HG03280 (cell line): ENCODE results near the gene TCERG1L.
"Not testable (repeated sequence)": the region's sequence is repeated elsewhere in the genome, so short reads cannot be mapped to it uniquely, and the experiment has no call there.

Experiments
- ATAC-seq: cut with Tn5 transposase; IDR thresholded peaks from one replicate; pipeline ENCODE4 v1.9.1; 2021; ENCODE audit warnings: mild to moderate bottlenecking, moderate library complexity; ENCODE audit not compliant: unreplicated experiment

TCERG1L gene

DNA sequence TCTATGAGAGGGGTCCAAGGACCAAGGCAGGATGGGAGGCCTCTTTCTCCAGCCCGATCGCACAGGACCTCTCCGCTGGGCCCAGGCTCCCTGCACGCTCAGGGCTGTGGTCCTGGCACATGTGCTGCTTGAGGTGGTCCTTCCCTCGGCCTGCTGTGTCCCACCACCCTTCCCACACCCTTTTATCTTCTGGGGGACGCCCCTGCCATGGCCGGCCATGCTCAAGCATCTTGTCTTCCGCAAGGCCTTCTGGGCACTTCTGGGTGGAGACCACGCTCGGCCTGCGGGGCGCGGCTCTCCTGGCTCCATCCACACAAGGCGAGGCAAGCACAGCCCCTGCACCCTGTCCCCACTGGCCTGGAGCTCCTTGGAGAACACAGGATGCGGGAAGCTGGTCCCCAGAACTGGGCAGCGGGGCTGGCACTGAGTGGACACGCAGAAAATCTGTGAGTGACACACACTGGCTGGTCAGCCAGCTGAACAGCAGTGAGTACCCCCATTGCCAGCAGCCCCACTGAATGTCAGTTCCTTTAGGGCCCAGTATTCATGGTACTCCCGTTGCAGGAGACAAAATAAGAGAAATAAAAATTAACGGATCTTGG lies 115.9 kb downstream of the TCERG1L start:
- no peak for ATAC-seq

- ATAC-seq: no peak
These were observed 116.4 kb downstream of the TCERG1L start for GRCh38 chr10:131195116-131195515.

GRCh38 chr10:131193923-131194322 lies 117.6 kb downstream of the TCERG1L start:
- ATAC-seq: no peak

DNA sequence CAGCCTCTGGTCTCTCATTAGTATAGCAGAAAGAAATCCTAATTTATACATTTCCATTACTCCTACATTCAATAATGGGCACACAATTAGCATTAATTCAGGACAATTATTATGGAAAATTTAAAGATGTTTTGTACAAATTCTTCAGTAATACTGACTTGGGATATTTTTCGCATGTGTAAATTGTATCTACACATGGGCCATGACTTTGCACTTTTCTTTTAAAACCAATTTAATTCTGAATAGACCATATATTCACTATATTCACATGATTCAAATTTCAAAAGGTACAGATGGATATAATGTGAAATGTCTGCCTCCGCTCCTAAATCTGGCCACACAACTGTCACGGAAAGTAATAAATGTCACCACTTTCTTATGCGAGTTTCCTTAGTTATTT lies 123.0 kb downstream of the TCERG1L start:
- ATAC-seq: no peak

GRCh38 chr10:131187926-131188325 lies 123.6 kb downstream of the TCERG1L start:
- no peak for ATAC-seq

DNA sequence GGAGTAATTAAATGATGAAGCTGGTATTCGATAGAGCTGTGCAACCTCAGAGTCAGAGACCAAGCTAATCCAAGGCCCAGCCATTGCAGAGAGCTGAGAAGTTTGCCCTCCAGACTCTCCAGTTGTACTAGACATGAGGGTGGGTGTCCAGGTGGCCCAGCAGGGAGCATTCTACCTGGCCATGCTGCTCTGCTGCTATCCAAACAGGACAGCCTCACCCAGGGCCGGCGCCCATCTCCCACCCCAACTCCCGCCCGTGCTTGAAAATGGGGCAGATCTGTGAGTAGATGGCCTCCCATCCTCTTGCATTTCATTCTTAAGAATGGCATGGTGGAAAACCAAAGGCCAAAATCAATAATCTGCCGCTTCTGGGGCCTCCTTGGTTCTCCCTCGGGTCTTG lies 124.2 kb downstream of the TCERG1L start:
- no peak for ATAC-seq

DNA sequence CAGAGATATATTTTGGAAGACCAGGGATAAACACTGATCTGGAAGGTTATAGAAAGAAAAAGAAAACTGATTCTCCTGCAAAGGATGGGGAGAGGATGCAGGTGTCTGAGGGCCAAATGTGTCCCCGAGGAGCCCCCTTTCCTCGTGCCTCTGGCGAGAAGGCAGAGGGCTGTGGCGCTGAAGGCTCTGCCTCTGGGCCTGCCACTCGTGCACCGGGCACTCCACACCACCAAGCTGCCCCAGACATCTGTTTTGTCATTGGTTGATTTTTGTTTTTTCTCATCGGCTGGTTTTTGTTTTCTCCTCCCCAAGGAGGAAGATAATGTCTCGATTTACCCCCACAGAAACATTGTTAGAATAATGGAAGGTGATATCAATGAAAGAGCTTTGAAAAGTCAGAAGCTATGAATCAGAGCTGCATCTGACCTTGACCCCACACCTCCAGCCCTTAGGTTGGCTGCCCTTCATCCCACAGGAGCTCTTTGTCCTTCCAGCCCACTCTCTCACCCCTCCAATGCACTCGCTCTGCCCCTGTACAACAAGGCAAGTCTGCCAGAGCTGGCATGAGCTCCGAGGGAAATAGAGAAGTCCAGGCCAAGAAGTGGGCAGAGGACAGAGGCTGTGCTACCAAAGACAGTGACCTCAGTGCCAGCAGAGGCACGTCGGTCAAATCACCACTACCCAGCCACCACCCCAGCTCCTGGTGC lies 124.8 kb downstream of the TCERG1L start:
- ATAC-seq: no peak

GRCh38 chr10:131184503-131184902 lies 127.0 kb downstream of the TCERG1L start:
- ATAC-seq: no peak

DNA sequence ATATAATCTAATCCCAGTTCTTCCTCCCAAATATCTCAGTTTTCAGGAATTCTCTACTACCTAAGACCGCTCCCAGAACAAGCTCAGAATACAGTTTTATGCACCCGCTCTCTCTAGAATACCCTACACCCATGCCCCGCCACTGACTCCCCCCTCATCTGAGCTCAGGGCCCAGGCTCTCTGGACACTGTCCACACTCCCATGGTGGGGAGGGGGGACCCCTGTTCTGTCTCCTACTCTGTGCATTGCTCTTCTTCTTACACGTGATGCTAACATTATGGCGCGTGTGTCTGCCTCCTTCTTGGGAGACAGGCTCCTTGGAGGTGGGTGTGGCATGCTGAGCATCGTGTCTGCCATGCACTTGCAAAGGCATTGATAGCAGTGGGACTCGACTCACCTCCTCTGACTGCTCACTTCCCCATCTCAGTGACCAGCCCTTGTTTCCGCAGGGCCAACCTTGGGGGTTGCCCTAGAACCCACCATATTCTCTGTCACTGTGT lies 127.9 kb downstream of the TCERG1L start:
- no peak for ATAC-seq

DNA sequence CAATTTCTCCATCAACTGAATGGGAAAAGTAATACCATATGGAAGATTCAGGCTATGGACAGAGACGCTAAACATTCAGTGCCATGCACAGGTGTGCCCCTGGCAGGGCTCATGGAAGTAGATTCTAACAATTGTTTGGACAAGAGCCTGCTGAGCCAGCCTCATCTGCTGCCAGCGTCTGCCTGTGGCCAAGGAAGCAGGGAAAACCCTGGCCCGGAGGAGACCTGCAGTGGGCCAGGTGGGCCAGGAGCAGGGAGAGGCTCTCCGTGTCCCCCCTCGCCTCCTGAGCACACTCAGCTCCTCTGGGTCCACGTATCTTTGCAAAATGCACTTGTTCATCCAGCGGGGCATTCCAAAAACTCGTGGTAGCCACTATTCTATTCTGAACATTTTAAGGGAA lies 130.1 kb downstream of the TCERG1L start:
- no peak for ATAC-seq

GRCh38 chr10:131180740-131181415 lies 130.6 kb downstream of the TCERG1L start:
- ATAC-seq: no peak

DNA sequence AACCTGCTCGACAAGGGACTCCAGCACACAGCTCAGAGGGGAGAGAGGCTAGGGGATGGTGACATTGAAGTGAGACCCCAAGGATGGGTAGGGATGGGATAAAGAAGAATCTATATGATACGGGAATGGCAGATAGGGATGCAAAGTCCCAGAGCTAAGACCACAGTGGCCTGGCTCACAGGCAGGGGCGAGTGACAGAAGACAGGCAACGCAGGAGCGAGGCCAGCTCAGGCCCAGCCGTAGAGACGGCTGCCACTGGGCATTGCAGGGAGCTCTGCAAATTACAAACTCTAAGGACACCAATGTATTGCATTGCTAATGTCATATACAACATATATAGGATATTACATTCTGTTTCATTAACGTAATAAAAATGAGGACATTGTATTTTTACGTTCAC lies 131.4 kb downstream of the TCERG1L start:
- no peak for ATAC-seq

DNA sequence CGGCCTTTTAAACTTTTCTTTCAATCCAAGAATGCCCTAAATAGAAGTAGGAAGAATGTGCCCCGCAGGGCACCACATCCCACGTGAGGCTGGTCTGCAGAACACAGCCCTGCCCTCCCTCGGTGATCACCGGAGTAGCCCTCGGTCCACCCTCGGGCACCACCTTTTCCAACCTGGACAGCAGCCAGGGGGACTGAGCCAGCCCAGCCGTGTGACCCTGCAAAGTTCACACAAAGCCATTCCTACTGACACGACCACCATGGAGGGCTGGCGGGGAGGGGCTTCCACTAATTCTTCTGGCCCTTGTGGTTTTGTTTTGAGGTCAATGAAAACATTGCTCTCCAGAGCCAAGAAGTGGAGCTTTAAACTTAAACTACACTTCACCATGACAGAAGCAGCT lies 132.2 kb downstream of the TCERG1L start:
- no peak for ATAC-seq

GRCh38 chr10:131178521-131179331 lies 132.8 kb downstream of the TCERG1L start:
- no peak for ATAC-seq

GRCh38 chr10:131177431-131178327 lies 133.8 kb downstream of the TCERG1L start:
- no peak for ATAC-seq

- ATAC-seq: no peak
These were observed 134.6 kb downstream of the TCERG1L start for GRCh38 chr10:131176907-131177306.

DNA sequence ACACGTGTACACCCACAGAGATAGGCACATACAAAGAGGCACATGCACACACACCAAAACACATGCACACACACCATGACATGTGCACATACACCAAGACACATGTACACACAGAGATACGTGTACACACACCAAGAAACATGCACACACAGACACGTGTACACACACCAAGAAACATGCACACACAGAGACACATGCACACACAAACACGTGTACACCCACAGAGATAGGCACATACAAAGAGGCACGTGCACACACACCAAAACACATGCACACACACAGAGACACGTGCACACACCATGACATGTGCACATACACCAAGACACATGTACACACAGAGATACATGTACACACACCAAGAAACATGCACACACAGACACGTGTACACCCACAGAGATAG lies 135.2 kb downstream of the TCERG1L start:
- not testable (repeated sequence) for ATAC-seq

DNA sequence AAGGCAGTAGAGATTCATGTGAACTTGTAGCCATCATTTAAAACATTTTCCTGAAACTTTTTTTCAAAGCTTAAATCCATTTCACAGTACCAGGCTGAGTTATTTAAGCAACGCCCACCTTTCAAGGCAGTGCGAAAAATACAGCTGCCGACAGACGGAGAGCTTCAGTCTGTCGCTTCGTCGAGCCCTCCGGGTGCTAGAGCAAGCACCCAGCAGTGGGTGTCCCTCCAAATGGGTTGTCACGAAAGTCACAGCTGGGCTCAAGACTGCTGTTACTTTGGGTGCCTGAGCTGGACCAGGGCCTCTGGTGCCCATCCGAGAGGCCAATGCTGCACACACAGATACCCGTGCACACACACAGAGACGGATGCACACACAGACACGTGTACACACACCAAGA lies 135.6 kb downstream of the TCERG1L start:
- ATAC-seq: no peak

DNA sequence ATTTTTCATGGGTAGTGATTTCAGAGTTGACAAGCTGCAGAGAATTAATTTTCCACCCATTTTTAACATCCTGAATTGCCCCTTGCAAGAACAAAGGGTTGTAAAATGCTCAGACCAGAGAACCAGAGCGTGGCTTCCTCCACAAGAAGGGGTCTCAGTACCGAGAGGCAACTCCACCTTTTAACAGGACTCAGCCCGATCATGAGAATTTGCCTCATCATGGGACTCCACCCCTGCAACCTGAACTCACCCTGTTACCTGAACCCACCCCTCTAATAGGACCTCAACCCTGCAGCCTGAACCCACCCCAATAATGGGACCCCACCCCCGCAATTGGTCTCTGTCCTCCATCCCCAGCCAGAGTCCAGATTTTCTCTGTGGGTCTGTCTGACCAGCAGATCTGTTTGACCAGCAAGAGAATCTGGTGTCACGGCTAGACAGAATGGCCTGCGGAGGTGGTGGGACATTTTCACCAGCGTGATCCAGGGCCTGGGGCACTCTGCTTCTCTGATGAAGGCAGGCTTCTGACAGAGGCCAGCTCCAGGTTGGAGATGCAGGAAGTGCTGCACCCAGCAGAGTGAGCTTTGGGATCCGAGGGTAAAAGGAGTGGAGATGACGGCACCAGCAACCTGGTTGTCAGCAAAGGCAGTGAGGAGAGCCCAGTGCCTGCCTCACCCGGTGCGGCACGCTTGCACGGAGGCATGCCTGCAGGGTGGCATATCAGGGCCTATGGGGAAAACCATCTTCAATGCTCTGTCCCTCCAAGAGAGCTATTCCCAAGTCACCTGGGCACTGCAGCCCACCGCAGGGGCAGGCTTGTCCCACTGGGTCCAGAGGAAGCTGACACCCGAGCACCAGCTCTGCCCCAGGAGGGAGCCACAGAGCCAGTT lies 136.6 kb downstream of the TCERG1L start:
- ATAC-seq: no peak
